PC-3 (cell line): ENCODE measurements around the gene USP12. TPM values are rescaled to one million over a fixed set of nuclear protein-coding genes. Genes with fewer than 3 reads are reported as not detected.

Experiments used
- ATAC-seq: fragments of 200-7000 bp; cut with Tn5 transposase; 2 replicates; pipeline ENCODE4 v1.9.1; 2020; ENCODE audit warnings: mild to moderate bottlenecking, moderate library complexity
- BruUV-seq: library from RNA; stranded (reverse); fragments of 400-500 nt; replicated peaks from 2 replicates; lab custom pipeline; 2021; lab: Mats Ljungman, UMichigan
- CTCF ChIA-PET: fragments of 300-600 bp; sonication (Branson Sonifier 250); formaldehyde crosslinking; loops from one replicate; lab custom pipeline; 2022; ENCODE audit warnings: antibody characterized with exemption; lab: Charles Lee
- POLR2A ChIA-PET: fragments of 300-600 bp; sonication (Branson Sonifier 250); formaldehyde crosslinking; loops from one replicate; lab custom pipeline; 2022; ENCODE audit warnings: antibody characterized with exemption; ENCODE audit not compliant: unreplicated experiment; lab: Charles Lee
- DNase-seq: peaks from one replicate; pipeline ENCODE4 v3.0.0-alpha.2; 2015
- H2AFZ ChIP-seq: fragments of 300-600 bp; sonication (generic); 2 replicates; pipeline ENCODE4 v1.6.0; 2016; ENCODE audit warnings: antibody characterized with exemption, low read length
- H3F3A ChIP-seq: fragments of 300-600 bp; sonication (generic); one replicate; pipeline ENCODE4 v1.6.0; 2017; ENCODE audit warnings: antibody characterized with exemption, low read length, control low read depth, mild to moderate bottlenecking; ENCODE audit not compliant: unreplicated experiment
- H3K27ac ChIP-seq: fragments of 300-600 bp; sonication (generic); 2 replicates; pipeline ENCODE4 v1.5.1; 2016; ENCODE audit warnings: mild to moderate bottlenecking, low read length
- H3K27me3 ChIP-seq: fragments of 300-600 bp; sonication (generic); 2 replicates; pipeline ENCODE4 v1.6.1; 2016; ENCODE audit warnings: low read length, mixed read lengths
- H3K36me3 ChIP-seq: fragments of 300-600 bp; sonication (generic); 2 replicates; pipeline ENCODE4 v1.6.1; 2016; ENCODE audit warnings: low read depth, mixed run types, low read length, mixed read lengths
- H3K4me1 ChIP-seq: fragments of 300-600 bp; sonication (generic); 2 replicates; pipeline ENCODE4 v1.5.1; 2016; ENCODE audit warnings: low read length; ENCODE audit not compliant: insufficient read depth
- H3K4me2 ChIP-seq: fragments of 300-600 bp; sonication (generic); 2 replicates; pipeline ENCODE4 v1.6.0; 2016; ENCODE audit warnings: low read length
- H3K4me3 ChIP-seq: fragments of 300-600 bp; sonication (generic); 2 replicates; pipeline ENCODE4 v1.5.1; 2016; ENCODE audit warnings: mild to moderate bottlenecking, low read length, mixed read lengths
- H3K79me2 ChIP-seq: fragments of 300-600 bp; sonication (generic); 2 replicates; pipeline ENCODE4 v1.6.1; 2017; ENCODE audit warnings: low read length, mixed read lengths
- H3K9ac ChIP-seq: fragments of 300-600 bp; sonication (generic); 2 replicates; pipeline ENCODE4 v1.6.0; 2016; ENCODE audit warnings: mild to moderate bottlenecking, low read length
- H3K9me2 ChIP-seq: fragments of 300-600 bp; sonication (generic); replicated peaks from 2 replicates; pipeline ENCODE4 v1.6.1; 2016; ENCODE audit warnings: mixed run types, low read length, mixed read lengths
- H3K9me3 ChIP-seq: fragments of 300-600 bp; sonication (generic); 2 replicates; pipeline ENCODE4 v1.6.1; 2016; ENCODE audit warnings: low read length, mixed read lengths
- H4K20me1 ChIP-seq: fragments of 300-600 bp; sonication (generic); 2 replicates; pipeline ENCODE4 v1.6.1; 2016; ENCODE audit warnings: low read length, mixed read lengths
- CTCF ChIP-seq: fragments of 300-600 bp; sonication (generic); conservative IDR thresholded peaks from 2 replicates; pipeline ENCODE4 v1.5.1; 2017; ENCODE audit warnings: antibody characterized with exemption, low read depth, mild to moderate bottlenecking, low read length
- EZH2 ChIP-seq: fragments of 300-600 bp; sonication (generic); IDR thresholded peaks from one replicate; pipeline ENCODE4 v1.6.1; 2017; ENCODE audit warnings: antibody characterized with exemption, mild to moderate bottlenecking, low read length; ENCODE audit not compliant: unreplicated experiment
- EZH2phosphoT487 ChIP-seq: fragments of 300-600 bp; sonication (generic); IDR thresholded peaks from 2 replicates; pipeline ENCODE4 v1.6.1; 2018; ENCODE audit warnings: mild to moderate bottlenecking, antibody characterized with exemption, low read length, borderline replicate concordance
- intact Hi-C: fragments of 100-400 bp; cut with micrococcal nuclease; formaldehyde crosslinking; loops from 2 replicates; pipeline ENCODE4 v1.9.0; 2023
- total RNA-seq: library from RNA; depleted of rRNA; stranded (reverse); fragments of >200 nt; gene quantifications from 2 replicates; pipeline ENCODE4 v1.2.3, GENCODE V29; 2014

The USP12 gene
- total RNA-seq, 1 experiment from 2014 or later: 24.2 TPM

GRCh38 chr13:27160657-27161295, 10.8 kb downstream of the USP12 start:
- Histone ChIP-seq H3K36me3 (0 out of 2 replicates have a peak, but pooled peaks cover 2% of the 10 kb centered on the region), H3K4me2 (no peak overlapping the region), H3K27me3 (no peaks in the 10 kb centered on the region), H3K4me3 (no peak overlapping the region), H3K4me1 (no peaks in the 10 kb centered on the region), H3F3A (no peaks in the 10 kb centered on the region), H3K27ac (no peak overlapping the region), H2AFZ (no peak overlapping the region), H4K20me1 (peaks cover 41% of the 10 kb centered on the region), H3K9ac (no peak overlapping the region), H3K9me3 (no peaks in the 10 kb centered on the region), H3K79me2 (peaks cover 100% of the 10 kb centered on the region), H3K9me2 (no peaks in the 10 kb centered on the region)
- TF ChIP-seq EZH2phosphoT487 (no peak), EZH2 (no peak)
- ATAC-seq: no peak
- ChIA-PET CTCF (no interaction called here), POLR2A (interaction anchor here (0.6 kb wide), 1 partner anchor 96 kb away, joined by 4 read pairs; no protein-coding TSS in a partner anchor)
- intact Hi-C loops: no loop called here
- DNase-seq: no peak
- no TSS peak for BruUV-seq

- Histone ChIP-seq H3K9ac (no peak overlapping the region), H3F3A (no peaks in the 10 kb centered on the region), H3K4me3 (no peak overlapping the region), H3K9me3 (no peaks in the 10 kb centered on the region), H3K9me2 (no peaks in the 10 kb centered on the region), H4K20me1 (peaks cover 36% of the 10 kb centered on the region), H3K27ac (no peak overlapping the region), H3K4me1 (no peaks in the 10 kb centered on the region), H2AFZ (no peak overlapping the region), H3K4me2 (no peak overlapping the region), H3K27me3 (no peaks in the 10 kb centered on the region), H3K79me2 (peaks cover 99% of the 10 kb centered on the region), H3K36me3 (0 out of 2 replicates have a peak, but pooled peaks cover 2% of the 10 kb centered on the region)
- ChIA-PET POLR2A (no interaction called here), CTCF (no interaction called here)
- no peak for TF ChIP-seq EZH2
- no peak for TF ChIP-seq EZH2phosphoT487
- no peak for TF ChIP-seq CTCF
- ATAC-seq (no peak), DNase-seq (no peak)
- intact Hi-C loops: no loop called here
- BruUV-seq: no TSS peak
Observed at GRCh38 chr13:27159806-27160563, 11.6 kb downstream of the USP12 start.

- POLR2A ChIA-PET: no interaction called here
- H3K4me1 ChIP-seq: no peaks in the 10 kb centered on the region
- H3F3A ChIP-seq: no peaks in the 10 kb centered on the region
- no peak overlapping the region for H3K4me2 ChIP-seq
- no peak overlapping the region for H2AFZ ChIP-seq
- 0 out of 2 replicates have a peak, but pooled peaks cover 2% of the 10 kb centered on the region for H3K36me3 ChIP-seq
- H3K79me2 ChIP-seq: peaks cover 99% of the 10 kb centered on the region
- no peak overlapping the region for H3K4me3 ChIP-seq
- no peaks in the 10 kb centered on the region for H3K9me3 ChIP-seq
- ATAC-seq (no peak), DNase-seq (no peak)
- intact Hi-C loops: no loop called here
- peaks cover 41% of the 10 kb centered on the region for H4K20me1 ChIP-seq
- no peak overlapping the region for H3K9ac ChIP-seq
- no peaks in the 10 kb centered on the region for H3K9me2 ChIP-seq
- BruUV-seq: no TSS peak
- CTCF ChIA-PET: no interaction called here
- H3K27me3 ChIP-seq: no peaks in the 10 kb centered on the region
- no peak for TF ChIP-seq EZH2phosphoT487
- TF ChIP-seq CTCF: no peak
- TF ChIP-seq EZH2: no peak
- H3K27ac ChIP-seq: no peak overlapping the region
Observed at GRCh38 chr13:27158335-27158734, 13.3 kb downstream of the USP12 start.
